Endothelial cell of umbilical vein (primary cell): ENCODE data around the gene PLK1. TPM values are rescaled to one million over a fixed set of nuclear protein-coding genes. Genes with fewer than 3 reads are reported as not detected.

Experiments
- BruUV-seq: library from RNA; stranded (reverse); fragments of 400-500 nt; replicated peaks from 2 replicates; lab custom pipeline; 2021; lab: Mats Ljungman, UMichigan
- CTCF ChIA-PET: fragments of 300-600, 350-600 bp; sonication (Branson Sonifier 250); formaldehyde crosslinking; loops from one replicate; lab custom pipeline; 2021; ENCODE audit warnings: antibody characterized with exemption, inconsistent platforms; lab: Charles Lee
- POLR2A ChIA-PET: fragments of 300-600, 350-600 bp; sonication (Branson Sonifier 250); formaldehyde crosslinking; loops from one replicate; lab custom pipeline; 2021; ENCODE audit warnings: antibody characterized with exemption, inconsistent platforms; lab: Charles Lee
- DNase-seq: peaks from one replicate; pipeline ENCODE4 v3.0.0-alpha.2; 2011; ENCODE audit warnings: low read depth, low spot score
- FAIRE-seq: peaks from 2 replicates; lab custom pipeline; 2011; peaks lifted over from hg19 to GRCh38; lab: Jason Lieb, UNC
- H2AFZ ChIP-seq: 2 replicates; pipeline ENCODE4 v1.6.0; 2012; ENCODE audit warnings: low read depth, low read length, control low read depth, inconsistent platforms
- H3K27ac ChIP-seq: 2 replicates; pipeline ENCODE4 v1.5.1; 2011; ENCODE audit warnings: low read depth, mild to moderate bottlenecking, control low read depth, low read length, moderate library complexity; ENCODE audit not compliant: insufficient read depth
- H3K27me3 ChIP-seq, 2 experiments: 2 replicates each; pipeline versions ENCODE4 v1.6.0 to v1.6.1; 2011; ENCODE audit warnings: low read length in 2 of 2, mixed read lengths in 1 of 2; ENCODE audit not compliant: control insufficient read depth in 2 of 2, insufficient read depth in 2 of 2
- H3K36me3 ChIP-seq, 2 experiments: 2 replicates in 1 of 2; 3 replicates in 1 of 2; pipeline ENCODE4 v1.5.1; 2011; ENCODE audit warnings: low read length in 2 of 2, mild to moderate bottlenecking in 1 of 2, moderate library complexity in 1 of 2; ENCODE audit not compliant: control insufficient read depth in 2 of 2, insufficient read depth in 2 of 2; ENCODE audit errors: extremely low read depth in 1 of 2
- H3K4me1 ChIP-seq: 3 replicates; pipeline ENCODE4 v1.5.1; 2011; ENCODE audit warnings: mild to moderate bottlenecking, low read length; ENCODE audit not compliant: control insufficient read depth, insufficient read depth; ENCODE audit errors: extremely low read depth
- H3K4me2 ChIP-seq: 2 replicates; pipeline ENCODE4 v1.6.1; 2011; ENCODE audit warnings: low read length, control low read depth, mixed read lengths; ENCODE audit not compliant: insufficient read depth
- H3K4me3 ChIP-seq, 3 experiments: fragments of 200-600 bp in 1 of 3; sonication (generic), shearing (Covaris generic) in 1 of 3; replicated peaks in 1 of 3; 2 replicates each; pipeline ENCODE4 v1.5.1; 2011 to 2016; ENCODE audit warnings: control low read depth in 3 of 3, low read length in 3 of 3, mild to moderate bottlenecking in 2 of 3, inconsistent platforms in 1 of 3, low read depth in 1 of 3, moderate library complexity in 1 of 3; ENCODE audit not compliant: insufficient read depth in 1 of 3
- H3K79me2 ChIP-seq: 2 replicates; pipeline ENCODE4 v1.6.0; 2012; ENCODE audit warnings: low read length, inconsistent platforms; ENCODE audit not compliant: control insufficient read depth, insufficient read depth
- H3K9ac ChIP-seq: replicated peaks from 2 replicates; pipeline ENCODE3; 2011; ENCODE audit warnings: low read length, control low read depth; ENCODE audit not compliant: insufficient read depth; ENCODE audit errors: extremely low read depth
- H3K9me1 ChIP-seq: replicated peaks from 3 replicates; pipeline ENCODE4 v1.6.0; 2011; ENCODE audit warnings: mild to moderate bottlenecking, low read length; ENCODE audit not compliant: control insufficient read depth, insufficient read depth; ENCODE audit errors: extremely low read depth
- H3K9me3 ChIP-seq: replicated peaks from 2 replicates; pipeline ENCODE4 v1.5.1; 2012; ENCODE audit warnings: low read length, inconsistent platforms; ENCODE audit not compliant: control insufficient read depth, insufficient read depth
- H4K20me1 ChIP-seq: replicated peaks from 2 replicates; pipeline ENCODE3; 2011; ENCODE audit warnings: mild to moderate bottlenecking, low read length; ENCODE audit not compliant: control insufficient read depth, insufficient read depth; ENCODE audit errors: extremely low read depth
- EZH2 ChIP-seq: IDR thresholded peaks from 2 replicates; pipeline ENCODE4 v1.6.1; 2012; ENCODE audit warnings: borderline replicate concordance, low read depth, mild to moderate bottlenecking, moderate library complexity, low read length, inconsistent platforms; ENCODE audit not compliant: severe bottlenecking
- FOS ChIP-seq: IDR thresholded peaks from 2 replicates; pipeline ENCODE4 v1.6.1; 2011; ENCODE audit warnings: mild to moderate bottlenecking, low read length, moderate library complexity, borderline replicate concordance; ENCODE audit not compliant: insufficient read depth
- GATA2 ChIP-seq: IDR thresholded peaks from 2 replicates; pipeline ENCODE4 v1.7.0; 2011; ENCODE audit warnings: low read depth, mild to moderate bottlenecking, moderate library complexity, mixed read lengths, low read length; ENCODE audit not compliant: insufficient read length, insufficient read depth
- JUN ChIP-seq: IDR thresholded peaks from 2 replicates; pipeline ENCODE4 v1.6.1; 2011; ENCODE audit warnings: borderline replicate concordance, low read depth; ENCODE audit not compliant: insufficient read length, insufficient read depth
- MYC ChIP-seq: IDR thresholded peaks from one replicate; pipeline ENCODE4 v1.6.1; 2011; ENCODE audit warnings: mild to moderate bottlenecking, low read depth, low read length
- POLR2A ChIP-seq: IDR thresholded peaks from 2 replicates; pipeline ENCODE4 v1.6.1; 2012; ENCODE audit warnings: low read depth, mild to moderate bottlenecking, control low read depth, low read length
- POLR2AphosphoS5 ChIP-seq: IDR thresholded peaks from 2 replicates; pipeline ENCODE4 v1.6.1; 2012; ENCODE audit warnings: low read depth, mild to moderate bottlenecking, control low read depth, low read length, moderate library complexity; ENCODE audit not compliant: insufficient read depth
- dilution Hi-C: fragments of 300-500 bp; cut with MboI; formaldehyde crosslinking; loops from one replicate; pipeline ENCODE4 v1.15.0; 2019; ENCODE audit warnings: low sequenced_read_pairs; ENCODE audit not compliant: extremely low pct_ligation_motif_present
- intact Hi-C: fragments of 100-400 bp; cut with micrococcal nuclease; formaldehyde crosslinking; loops from one replicate; pipeline ENCODE4 v1.10.0; 2022
- polyA plus RNA-seq, 4 experiments: library from polyadenylated mRNA; depleted of rRNA in 3 of 4; stranded (reverse) in 3 of 4; unstranded in 1 of 4; fragments of >200 nt; gene quantifications; 2 replicates each; pipeline versions ENCODE4 v1.2.1 to v1.2.3, GENCODE V29; 2011 to 2012; ENCODE audit warnings: missing spikeins in 1 of 4
- total RNA-seq: library from RNA; stranded (reverse); gene quantifications from 2 replicates; pipeline ENCODE4 v1.2.3, GENCODE V29; 2021
- TF ChIP-seq, protein P1 (sequence below): IDR thresholded peaks from 2 replicates; pipeline ENCODE4 v1.6.1; 2011; ENCODE audit not compliant: insufficient read depth, insufficient read length
- TF ChIP-seq, protein P2 (sequence below), 2 donors: IDR thresholded peaks; 1 replicate in 1 of 2; 2 replicates in 1 of 2; pipeline ENCODE4 v1.5.1; 2011; ENCODE audit warnings: low read length in 2 of 2, mild to moderate bottlenecking in 2 of 2, moderate library complexity in 2 of 2, control low read depth in 1 of 2, inconsistent platforms in 1 of 2, low read depth in 1 of 2; ENCODE audit not compliant: insufficient read depth in 1 of 2; ENCODE audit errors: extremely low read depth in 1 of 2

PLK1 gene
- total and polyA plus RNA-seq, 2 donors (not counting 3 experiments of a cell fraction or from before 2014, with no cell fraction given): 94.9 to 109 TPM

DNA sequence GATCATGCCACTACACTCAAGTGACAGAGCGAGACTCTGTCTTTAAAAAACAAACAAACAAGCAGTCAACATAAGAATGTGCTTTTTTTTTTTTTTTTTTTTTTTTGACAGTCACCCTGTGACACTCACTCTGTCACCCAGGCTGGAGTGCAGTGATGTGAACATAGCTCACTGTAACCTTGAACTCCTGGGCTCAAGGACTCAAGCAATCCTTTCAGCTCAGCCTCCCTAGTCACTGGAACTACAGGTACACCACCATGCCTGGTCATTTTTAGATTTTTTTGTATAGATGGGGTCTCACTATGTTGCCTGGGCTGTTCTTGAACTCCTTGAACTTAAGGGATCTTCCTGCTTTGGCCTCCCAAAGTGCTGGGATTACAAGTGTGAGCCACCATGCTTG, 60.8 kb downstream of the PLK1 start:
- intact Hi-C loops: no loop called here

More for the DNA sequence above, 60.8 kb downstream of the PLK1 start:
- H3K27ac ChIP-seq: no peak overlapping the region
- no peak overlapping the region for H2AFZ ChIP-seq
- H3K4me2 ChIP-seq: no peak overlapping the region
- no peaks in the 10 kb centered on the region for H3K4me1 ChIP-seq
- H4K20me1 ChIP-seq: no peaks in the 10 kb centered on the region
- no peaks in the 10 kb centered on the region for H3K79me2 ChIP-seq
- TF ChIP-seq JUN (no peak), EZH2 (no peak), FOS (no peak), POLR2AphosphoS5 (no peak), MYC (no peak), GATA2 (no peak), POLR2A (no peak)
- TF ChIP-seq, protein P1, sequence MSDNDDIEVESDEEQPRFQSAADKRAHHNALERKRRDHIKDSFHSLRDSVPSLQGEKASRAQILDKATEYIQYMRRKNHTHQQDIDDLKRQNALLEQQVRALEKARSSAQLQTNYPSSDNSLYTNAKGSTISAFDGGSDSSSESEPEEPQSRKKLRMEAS: no peak
- TF ChIP-seq, protein P2, sequence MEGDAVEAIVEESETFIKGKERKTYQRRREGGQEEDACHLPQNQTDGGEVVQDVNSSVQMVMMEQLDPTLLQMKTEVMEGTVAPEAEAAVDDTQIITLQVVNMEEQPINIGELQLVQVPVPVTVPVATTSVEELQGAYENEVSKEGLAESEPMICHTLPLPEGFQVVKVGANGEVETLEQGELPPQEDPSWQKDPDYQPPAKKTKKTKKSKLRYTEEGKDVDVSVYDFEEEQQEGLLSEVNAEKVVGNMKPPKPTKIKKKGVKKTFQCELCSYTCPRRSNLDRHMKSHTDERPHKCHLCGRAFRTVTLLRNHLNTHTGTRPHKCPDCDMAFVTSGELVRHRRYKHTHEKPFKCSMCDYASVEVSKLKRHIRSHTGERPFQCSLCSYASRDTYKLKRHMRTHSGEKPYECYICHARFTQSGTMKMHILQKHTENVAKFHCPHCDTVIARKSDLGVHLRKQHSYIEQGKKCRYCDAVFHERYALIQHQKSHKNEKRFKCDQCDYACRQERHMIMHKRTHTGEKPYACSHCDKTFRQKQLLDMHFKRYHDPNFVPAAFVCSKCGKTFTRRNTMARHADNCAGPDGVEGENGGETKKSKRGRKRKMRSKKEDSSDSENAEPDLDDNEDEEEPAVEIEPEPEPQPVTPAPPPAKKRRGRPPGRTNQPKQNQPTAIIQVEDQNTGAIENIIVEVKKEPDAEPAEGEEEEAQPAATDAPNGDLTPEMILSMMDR (IDR thresholded peaks at IDR 0.05; ENCODE audit: extremely low read depth in 1 of 2, insufficient read depth in 1 of 2, low read depth in 1 of 2, low read length in 2 of 2): no peak
- no TSS peak for BruUV-seq
- no peaks in the 10 kb centered on the region for H3K27me3 ChIP-seq
- no peak overlapping the region for H3K9ac ChIP-seq
- no peak overlapping the region for H3K4me3 ChIP-seq
- ChIA-PET POLR2A (no interaction called here), CTCF (interaction anchor here (0.7 kb wide), 1 partner anchor 225 kb away, joined by 3 read pairs; no protein-coding TSS in a partner anchor)
- no peak for DNase-seq
- FAIRE-seq: no peak
- dilution Hi-C loops: no loop called here
- no peaks in the 10 kb centered on the region for H3K36me3 ChIP-seq
- H3K9me1 ChIP-seq: no peaks in the 10 kb centered on the region
- no peaks in the 10 kb centered on the region for H3K9me3 ChIP-seq

Other genes starting within 250 kb of the PLK1 start
- 20.7 and 24.1 TPM in 2 replicates for gene COG7, start 225.7 kb upstream of the PLK1 start, total RNA-seq
- gene COG7, start 225.7 kb upstream of the PLK1 start, polyA plus RNA-seq: 42.0 and 52.4 TPM in 2 replicates
- 67.5 and 73.1 TPM in 2 replicates for gene GGA2, start 168.4 kb upstream of the PLK1 start, total RNA-seq
- gene GGA2, start 168.4 kb upstream of the PLK1 start, polyA plus RNA-seq: 32.9 and 33.3 TPM in 2 replicates
- 10.9 and 14.7 TPM in 2 replicates for gene EARS2, start 121.5 kb upstream of the PLK1 start, total RNA-seq
- gene EARS2, start 121.5 kb upstream of the PLK1 start, polyA plus RNA-seq: 21.6 and 32.1 TPM in 2 replicates
- gene UBFD1, start 121.2 kb upstream of the PLK1 start, total RNA-seq: 64.8 and 69.9 TPM in 2 replicates
- 47.4 and 50.0 TPM in 2 replicates for gene UBFD1, start 121.2 kb upstream of the PLK1 start, polyA plus RNA-seq
- 109 and 112 TPM in 2 replicates for gene NDUFAB1, start 82.6 kb upstream of the PLK1 start, total RNA-seq
- gene NDUFAB1, start 82.6 kb upstream of the PLK1 start, polyA plus RNA-seq: 212 and 228 TPM in 2 replicates
- gene PALB2, start 37.6 kb upstream of the PLK1 start, total RNA-seq: 11.8 and 15.6 TPM in 2 replicates
- 4.1 and 5.1 TPM in 2 replicates for gene PALB2, start 37.6 kb upstream of the PLK1 start, polyA plus RNA-seq
- 80.8 and 83.5 TPM in 2 replicates for gene DCTN5, start 37.4 kb upstream of the PLK1 start, total RNA-seq
- 39.6 and 51.6 TPM in 2 replicates for gene DCTN5, start 37.4 kb upstream of the PLK1 start, polyA plus RNA-seq
- not detected in 2 replicates for gene ERN2, start 34.3 kb downstream of the PLK1 start, total RNA-seq
- 0.15 TPM in 1 of 2 replicates, not detected in the other for gene ERN2, start 34.3 kb downstream of the PLK1 start, polyA plus RNA-seq
- not detected in 2 replicates for gene CHP2, start 76.1 kb downstream of the PLK1 start, total RNA-seq
- gene CHP2, start 76.1 kb downstream of the PLK1 start, polyA plus RNA-seq: not detected in 2 replicates
- gene PRKCB, start 157.1 kb downstream of the PLK1 start, total RNA-seq: not detected in 2 replicates
- 0.01 TPM in 1 of 2 replicates, not detected in the other for gene PRKCB, start 157.1 kb downstream of the PLK1 start, polyA plus RNA-seq